K562 (cell line): Measurements from ENCODE around the gene PPP1R2C.

Experiments used
- BCLAF1 ChIP-seq, 2 experiments: fragments of 450-650 bp in 1 of 2; IDR thresholded peaks; 2 replicates each; pipeline ENCODE4 v1.6.1; 2011 to 2017; ENCODE audit warnings: low read depth in 2 of 2, antibody characterized with exemption in 1 of 2, borderline replicate concordance in 1 of 2, low read length in 1 of 2, mild to moderate bottlenecking in 1 of 2, mixed read lengths in 1 of 2; ENCODE audit not compliant: control insufficient read depth in 1 of 2
- BRF2 ChIP-seq: IDR thresholded peaks from 3 replicates; pipeline ENCODE4 v1.6.1; 2011; ENCODE audit warnings: borderline replicate concordance, mild to moderate bottlenecking; ENCODE audit not compliant: insufficient read length, insufficient read depth
- CHD2 ChIP-seq: IDR thresholded peaks from 2 replicates; pipeline ENCODE4 v1.6.1; 2011; ENCODE audit warnings: low read depth, low read length
- FOXM1 ChIP-seq, 2 experiments: fragments of 450-650 bp in 1 of 2; sonication (generic) in 1 of 2; formaldehyde crosslinking in 1 of 2; IDR thresholded peaks; 2 replicates each; pipeline versions ENCODE4 v1.6.1 to v1.9.0; 2017 to 2022; ENCODE audit warnings: low read depth in 2 of 2, mild to moderate bottlenecking in 2 of 2, missing genetic modification reagents in 1 of 2, moderate library complexity in 1 of 2
- HDAC6 ChIP-seq: IDR thresholded peaks from 2 replicates; pipeline ENCODE4 v1.6.1; 2012; ENCODE audit warnings: low read depth, mild to moderate bottlenecking, control low read depth, inconsistent platforms, low read length, moderate library complexity
- JUND ChIP-seq, 2 experiments: IDR thresholded peaks; 2 replicates in 1 of 2; 3 replicates in 1 of 2; pipeline ENCODE4 v1.6.1; 2011; ENCODE audit warnings: borderline replicate concordance in 2 of 2, low read depth in 2 of 2, low read length in 2 of 2, improper control_type of control experiment in 1 of 2, missing biosample characterization in 1 of 2, missing genetic modification characterization in 1 of 2, missing genetic modification reagents in 1 of 2
- MAFK ChIP-seq: IDR thresholded peaks from 2 replicates; pipeline ENCODE4 v1.6.1; 2011; ENCODE audit warnings: low read length, improper control_type of control experiment
- NCOA2 ChIP-seq, 2 experiments: fragments of 450-650 bp; IDR thresholded peaks; 2 replicates each; pipeline ENCODE4 v1.6.1; 2018; ENCODE audit warnings: mild to moderate bottlenecking in 2 of 2, moderate library complexity in 1 of 2; ENCODE audit not compliant: partially characterized antibody in 2 of 2
- RNF2 ChIP-seq: sonication (generic); IDR thresholded peaks from 2 replicates; pipeline ENCODE4 v1.6.1; 2016
- SMAD1 ChIP-seq: fragments of 150-350 bp; IDR thresholded peaks from 2 replicates; pipeline ENCODE4 v1.6.1; 2014; ENCODE audit warnings: low read length, low read depth; ENCODE audit not compliant: partially characterized antibody
- SNAPC5 ChIP-seq: fragments of 250-450 bp; sonication (Bioruptor Pico); IDR thresholded peaks from 2 replicates; pipeline ENCODE4 v1.8.0; 2021; ENCODE audit warnings: moderate library complexity, mild to moderate bottlenecking, inconsistent platforms
- ZFX ChIP-seq: sonication (generic); formaldehyde crosslinking; IDR thresholded peaks from 2 replicates; pipeline ENCODE4 v1.8.0; 2022; ENCODE audit warnings: mild to moderate bottlenecking, missing genetic modification reagents, moderate library complexity
- ZNF384 ChIP-seq: IDR thresholded peaks from 2 replicates; pipeline ENCODE4 v1.6.1; 2012; ENCODE audit warnings: low read depth, low read length, improper control_type of control experiment

GRCh38 chrX:42823443-42823842, 45.5 kb upstream of the PPP1R2C start:
- TF ChIP-seq RNF2 = no peak
- TF ChIP-seq ZFX (CRISPR knock-in tag) = no peak
- no peak for TF ChIP-seq JUND (IDR thresholded peaks at IDR 0.05; ENCODE audit: borderline replicate concordance, low read depth, low read length)
- TF ChIP-seq JUND (tag; IDR thresholded peaks at IDR 0.05; ENCODE audit: borderline replicate concordance, low read depth, low read length) = no peak
- TF ChIP-seq MAFK = no peak
- no peak for TF ChIP-seq HDAC6
- TF ChIP-seq SMAD1 = no peak
- no peak for TF ChIP-seq SNAPC5 (CRISPR knock-in tag)
- TF ChIP-seq BRF2 = no peak
- TF ChIP-seq BCLAF1 (IDR thresholded peaks at IDR 0.05; ENCODE audit: borderline replicate concordance in 1 of 2, control insufficient read depth in 1 of 2, low read depth in 2 of 2, low read length in 1 of 2) = no peak
- TF ChIP-seq ZNF384 = no peak
- no peak for TF ChIP-seq FOXM1 (IDR thresholded peaks at IDR 0.05; ENCODE audit: low read depth)
- no peak for TF ChIP-seq FOXM1 (CRISPR knock-in tag; IDR thresholded peaks at IDR 0.05; ENCODE audit: low read depth)
- no peak for TF ChIP-seq NCOA2 (IDR thresholded peaks at IDR 0.05; ENCODE audit: partially characterized antibody in 2 of 2)
- TF ChIP-seq CHD2 = no peak
